Breast epithelium (tissue), 3 donors: ENCODE data around the gene PLAC8L1.

ENCODE experiments used
- POLR2A ChIP-seq: fragments of 450-650 bp; IDR thresholded peaks from one replicate; pipeline ENCODE4 v1.6.1; 2016; ENCODE audit warnings: antibody characterized with exemption, mild to moderate bottlenecking, moderate library complexity
- TF ChIP-seq, protein P1 (sequence below), 3 donors: fragments of 450-650 bp; IDR thresholded peaks; one replicate each; pipeline ENCODE4 v1.5.1; 2016 to 2017; ENCODE audit warnings: antibody characterized with exemption in 3 of 3, mild to moderate bottlenecking in 3 of 3, moderate library complexity in 3 of 3

- TF ChIP-seq, protein P1, sequence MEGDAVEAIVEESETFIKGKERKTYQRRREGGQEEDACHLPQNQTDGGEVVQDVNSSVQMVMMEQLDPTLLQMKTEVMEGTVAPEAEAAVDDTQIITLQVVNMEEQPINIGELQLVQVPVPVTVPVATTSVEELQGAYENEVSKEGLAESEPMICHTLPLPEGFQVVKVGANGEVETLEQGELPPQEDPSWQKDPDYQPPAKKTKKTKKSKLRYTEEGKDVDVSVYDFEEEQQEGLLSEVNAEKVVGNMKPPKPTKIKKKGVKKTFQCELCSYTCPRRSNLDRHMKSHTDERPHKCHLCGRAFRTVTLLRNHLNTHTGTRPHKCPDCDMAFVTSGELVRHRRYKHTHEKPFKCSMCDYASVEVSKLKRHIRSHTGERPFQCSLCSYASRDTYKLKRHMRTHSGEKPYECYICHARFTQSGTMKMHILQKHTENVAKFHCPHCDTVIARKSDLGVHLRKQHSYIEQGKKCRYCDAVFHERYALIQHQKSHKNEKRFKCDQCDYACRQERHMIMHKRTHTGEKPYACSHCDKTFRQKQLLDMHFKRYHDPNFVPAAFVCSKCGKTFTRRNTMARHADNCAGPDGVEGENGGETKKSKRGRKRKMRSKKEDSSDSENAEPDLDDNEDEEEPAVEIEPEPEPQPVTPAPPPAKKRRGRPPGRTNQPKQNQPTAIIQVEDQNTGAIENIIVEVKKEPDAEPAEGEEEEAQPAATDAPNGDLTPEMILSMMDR (IDR thresholded peaks at IDR 0.05) = no peak
- no peak for TF ChIP-seq POLR2A
These were observed 34.6 kb downstream of the PLAC8L1 start for GRCh38 chr5:146070746-146071145.
